GM10266 (cell line): ENCODE results near the gene LRBA.

Source experiments
- DNase-seq: peaks from one replicate; pipeline ENCODE4 v3.0.0; 2012; ENCODE audit errors: extremely low spot score
- CTCF ChIP-seq: IDR thresholded peaks from 2 replicates; pipeline ENCODE4 v1.5.1; 2012; ENCODE audit warnings: mild to moderate bottlenecking, low read depth; ENCODE audit not compliant: control insufficient read depth, insufficient read depth; ENCODE audit errors: missing control alignments

Gene LRBA

GRCh38 chr4:150852216-150852615 lies 162.9 kb downstream of the LRBA start:
- no peak for TF ChIP-seq CTCF
- DNase-seq, result no peak

- no peak for TF ChIP-seq CTCF
- no peak for DNase-seq
Measured at GRCh38 chr4:150849016-150849415, 166.1 kb downstream of the LRBA start.

GRCh38 chr4:150828159-150828558 lies 186.9 kb downstream of the LRBA start:
- peak; percentile 23 for TF ChIP-seq CTCF
- DNase-seq, result peak; percentile 27

GRCh38 chr4:150827226-150827625 lies 187.9 kb downstream of the LRBA start:
- DNase-seq, result no peak
- TF ChIP-seq CTCF, result no peak

- TF ChIP-seq CTCF, result no peak
- DNase-seq, result no peak
Measured at GRCh38 chr4:150826306-150826705, 188.8 kb downstream of the LRBA start.

- DNase-seq, result no peak
- no peak for TF ChIP-seq CTCF
Measured at GRCh38 chr4:150822407-150822806, 192.7 kb downstream of the LRBA start.

- no peak for DNase-seq
- no peak for TF ChIP-seq CTCF
Measured at GRCh38 chr4:150821641-150822040, 193.4 kb downstream of the LRBA start.
